Keratinocyte (primary cell): ENCODE results near the gene ZNF653. TPM values are rescaled to one million over a fixed set of nuclear protein-coding genes. Genes with fewer than 3 reads are reported as not detected.
A peak's percentile ranks its signal among the peaks of the same experiment; 100 is the strongest.

ENCODE experiments used
- DNase-seq: peaks from one replicate; pipeline ENCODE4 v3.0.0-alpha.2; 2011; ENCODE audit warnings: low read depth, missing footprints, low spot score
- FAIRE-seq: peaks from 2 replicates; lab custom pipeline; 2011; peaks lifted over from hg19 to GRCh38; lab: Jason Lieb, UNC
- H2AFZ ChIP-seq: 2 replicates; pipeline ENCODE4 v1.6.0; 2012; ENCODE audit warnings: low read length, control low read depth, inconsistent platforms; ENCODE audit not compliant: control insufficient read depth
- H3K27ac ChIP-seq: 2 replicates; pipeline ENCODE4 v1.5.1; 2011; ENCODE audit warnings: low read length; ENCODE audit not compliant: control insufficient read depth, insufficient read depth
- H3K27me3 ChIP-seq: 3 replicates; pipeline ENCODE4 v1.6.0; 2011; ENCODE audit warnings: low read length; ENCODE audit not compliant: control insufficient read depth, insufficient read depth; ENCODE audit errors: extremely low read depth
- H3K36me3 ChIP-seq, 2 experiments: 2 replicates in 1 of 2; 3 replicates in 1 of 2; pipeline ENCODE4 v1.5.1; 2011; ENCODE audit warnings: low read length in 2 of 2, mild to moderate bottlenecking in 1 of 2; ENCODE audit not compliant: control insufficient read depth in 2 of 2, insufficient read depth in 2 of 2; ENCODE audit errors: extremely low read depth in 1 of 2
- H3K4me1 ChIP-seq: 3 replicates; pipeline ENCODE4 v1.5.1; 2011; ENCODE audit warnings: low read length; ENCODE audit not compliant: control insufficient read depth, insufficient read depth; ENCODE audit errors: extremely low read depth
- H3K4me2 ChIP-seq: 3 replicates; pipeline ENCODE4 v1.6.0; 2011; ENCODE audit warnings: low read depth, low read length; ENCODE audit not compliant: control insufficient read depth, insufficient read depth; ENCODE audit errors: extremely low read depth
- H3K4me3 ChIP-seq, 3 experiments: fragments of 200-600 bp in 1 of 3; sonication (generic) in 1 of 3; 2 replicates in 2 of 3; 3 replicates in 1 of 3; pipeline ENCODE4 v1.5.1; 2011 to 2016; ENCODE audit warnings: low read length in 3 of 3, mild to moderate bottlenecking in 3 of 3, control low read depth in 2 of 3, inconsistent platforms in 1 of 3, low read depth in 1 of 3, mixed read lengths in 1 of 3, mixed run types in 1 of 3, moderate library complexity in 1 of 3; ENCODE audit not compliant: control insufficient read depth in 2 of 3, insufficient read depth in 2 of 3; ENCODE audit errors: extremely low read depth in 1 of 3
- H3K79me2 ChIP-seq: 2 replicates; pipeline ENCODE4 v1.6.0; 2012; ENCODE audit warnings: low read length; ENCODE audit not compliant: control insufficient read depth, insufficient read depth
- H3K9ac ChIP-seq: 3 replicates; pipeline ENCODE4 v1.6.0; 2011; ENCODE audit warnings: low read length; ENCODE audit not compliant: control insufficient read depth, insufficient read depth; ENCODE audit errors: extremely low read depth
- H3K9me1 ChIP-seq: 3 replicates; pipeline ENCODE4 v1.6.0; 2011; ENCODE audit warnings: low read length; ENCODE audit not compliant: control insufficient read depth, insufficient read depth; ENCODE audit errors: extremely low read depth
- H3K9me3 ChIP-seq: 2 replicates; pipeline ENCODE4 v1.5.1; 2012; ENCODE audit warnings: low read depth, low read length; ENCODE audit not compliant: control insufficient read depth
- H4K20me1 ChIP-seq: 3 replicates; pipeline ENCODE4 v1.6.0; 2011; ENCODE audit warnings: low read length; ENCODE audit not compliant: control insufficient read depth, insufficient read depth; ENCODE audit errors: extremely low read depth
- EZH2 ChIP-seq: IDR thresholded peaks from one replicate; pipeline ENCODE4 v1.6.1; 2012; ENCODE audit warnings: inconsistent platforms, mild to moderate bottlenecking, low read length, moderate library complexity
- dilution Hi-C: fragments of 300-500 bp; cut with MboI; formaldehyde crosslinking; loops from one replicate; pipeline ENCODE4 v1.7.0; 2020; ENCODE audit warnings: low sequenced_read_pairs; ENCODE audit not compliant: extremely low pct_ligation_motif_present
- polyA plus RNA-seq, 5 experiments: library from polyadenylated mRNA; depleted of rRNA in 3 of 5; stranded (reverse) in 3 of 5; stranded (forward) in 1 of 5; unstranded in 1 of 5; fragments of >200 nt; gene quantifications; 1 replicate in 1 of 5; 2 replicates in 3 of 5; 3 replicates in 1 of 5; pipeline versions ENCODE4 v1.2.1 to v1.2.3, GENCODE V29; 2011 to 2012; ENCODE audit warnings: missing spikeins in 2 of 5, low read depth in 1 of 5, low replicate concordance in 1 of 5
- TF ChIP-seq, protein P1 (sequence below), 3 experiments: IDR thresholded peaks in 1 of 3; conservative IDR thresholded peaks in 1 of 3; optimal IDR thresholded peaks in 1 of 3; 2 replicates in 2 of 3; 3 replicates in 1 of 3; pipeline versions ENCODE3 to v1.5.1; 2011; ENCODE audit warnings: low read length in 3 of 3, mild to moderate bottlenecking in 3 of 3, moderate library complexity in 2 of 3, control low read depth in 1 of 3, inconsistent platforms in 1 of 3; ENCODE audit not compliant: insufficient read depth in 2 of 3; ENCODE audit errors: extremely low read depth in 1 of 3

The ZNF653 gene
- polyA plus RNA-seq, 1 donor (not counting 4 experiments of a cell fraction or from before 2014, with no cell fraction given) = 3.8 TPM

GRCh38 chr19:11453468-11454341, 51.9 kb downstream of the ZNF653 start:
- dilution Hi-C loops = no loop called here

GRCh38 chr19:11452620-11453310, 52.9 kb downstream of the ZNF653 start:
- no peak for DNase-seq
- Histone ChIP-seq H4K20me1 (no peaks in the 10 kb centered on the region), H3K9ac (no peak overlapping the region), H3K4me1 (no peaks in the 10 kb centered on the region), H3K4me2 (no peak overlapping the region), H3K36me3 (peaks cover 12 to 13% of the 10 kb centered on the region in 2 experiments), H3K9me1 (no peaks in the 10 kb centered on the region), H3K4me3 (no peak overlapping the region), H3K27me3 (no peaks in the 10 kb centered on the region), H3K9me3 (no peaks in the 10 kb centered on the region), H2AFZ (no peak overlapping the region), H3K79me2 (no peaks in the 10 kb centered on the region), H3K27ac (no peak overlapping the region)
- dilution Hi-C loops = no loop called here
- TF ChIP-seq, protein P1, sequence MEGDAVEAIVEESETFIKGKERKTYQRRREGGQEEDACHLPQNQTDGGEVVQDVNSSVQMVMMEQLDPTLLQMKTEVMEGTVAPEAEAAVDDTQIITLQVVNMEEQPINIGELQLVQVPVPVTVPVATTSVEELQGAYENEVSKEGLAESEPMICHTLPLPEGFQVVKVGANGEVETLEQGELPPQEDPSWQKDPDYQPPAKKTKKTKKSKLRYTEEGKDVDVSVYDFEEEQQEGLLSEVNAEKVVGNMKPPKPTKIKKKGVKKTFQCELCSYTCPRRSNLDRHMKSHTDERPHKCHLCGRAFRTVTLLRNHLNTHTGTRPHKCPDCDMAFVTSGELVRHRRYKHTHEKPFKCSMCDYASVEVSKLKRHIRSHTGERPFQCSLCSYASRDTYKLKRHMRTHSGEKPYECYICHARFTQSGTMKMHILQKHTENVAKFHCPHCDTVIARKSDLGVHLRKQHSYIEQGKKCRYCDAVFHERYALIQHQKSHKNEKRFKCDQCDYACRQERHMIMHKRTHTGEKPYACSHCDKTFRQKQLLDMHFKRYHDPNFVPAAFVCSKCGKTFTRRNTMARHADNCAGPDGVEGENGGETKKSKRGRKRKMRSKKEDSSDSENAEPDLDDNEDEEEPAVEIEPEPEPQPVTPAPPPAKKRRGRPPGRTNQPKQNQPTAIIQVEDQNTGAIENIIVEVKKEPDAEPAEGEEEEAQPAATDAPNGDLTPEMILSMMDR (optimal IDR thresholded peaks at IDR 0.05 in 1 of 3, IDR thresholded peaks at IDR 0.05 in 1 of 3, conservative IDR thresholded peaks at IDR 0.05 in 1 of 3; ENCODE audit: extremely low read depth in 1 of 3, insufficient read depth in 2 of 3, low read length in 3 of 3) = peak in 1 of 3 experiments; percentile 24
- no peak for TF ChIP-seq EZH2
- no peak for FAIRE-seq

More at GRCh38 chr19:11453468-11454341, 51.9 kb downstream of the ZNF653 start:
- Histone ChIP-seq H3K9ac (no peak overlapping the region), H3K4me2 (no peak overlapping the region), H3K27ac (no peak overlapping the region), H2AFZ (no peak overlapping the region), H3K4me3 (no peak overlapping the region), H3K4me1 (no peaks in the 10 kb centered on the region), H3K9me3 (no peaks in the 10 kb centered on the region), H3K27me3 (no peaks in the 10 kb centered on the region), H3K79me2 (no peaks in the 10 kb centered on the region), H3K36me3 (peaks cover 5 to 6% of the 10 kb centered on the region in 2 experiments), H3K9me1 (no peaks in the 10 kb centered on the region), H4K20me1 (no peaks in the 10 kb centered on the region)
- no peak for TF ChIP-seq EZH2
- TF ChIP-seq, protein P1 (optimal IDR thresholded peaks at IDR 0.05 in 1 of 3, IDR thresholded peaks at IDR 0.05 in 1 of 3, conservative IDR thresholded peaks at IDR 0.05 in 1 of 3; ENCODE audit: extremely low read depth in 1 of 3, insufficient read depth in 2 of 3, low read length in 3 of 3) = peak in 2 of 3 experiments; percentile 4 to 17
- FAIRE-seq (no peak), DNase-seq (no peak)
